K562 (cell line): ENCODE measurements around the gene TLN1. TPM values are rescaled to one million over a fixed set of nuclear protein-coding genes. Genes with fewer than 3 reads are reported as not detected.

Experiments
- ATF4 ChIP-seq: fragments of 450-650 bp; formaldehyde crosslinking; IDR thresholded peaks from 2 replicates; pipeline ENCODE4 v1.4.0; 2022; ENCODE audit warnings: mild to moderate bottlenecking, moderate library complexity
- CREBBP ChIP-seq: IDR thresholded peaks from one replicate; pipeline ENCODE4 v1.6.1; 2012; ENCODE audit warnings: low read depth, mild to moderate bottlenecking, control low read depth, inconsistent platforms, low read length
- DMBX1 ChIP-seq: fragments of 250-450 bp; sonication (Bioruptor Pico); IDR thresholded peaks from 2 replicates; pipeline ENCODE4 v1.8.0; 2022; ENCODE audit warnings: inconsistent platforms, mild to moderate bottlenecking, moderate library complexity, borderline replicate concordance
- HDAC3 ChIP-seq: fragments of 450-650 bp; IDR thresholded peaks from 2 replicates; pipeline ENCODE4 v1.6.1; 2018; ENCODE audit warnings: borderline replicate concordance, mild to moderate bottlenecking, moderate library complexity; ENCODE audit not compliant: partially characterized antibody
- IRF1 ChIP-seq: sonication (generic); formaldehyde crosslinking; IDR thresholded peaks from 2 replicates; pipeline ENCODE4 v1.8.0; 2022; ENCODE audit warnings: missing genetic modification reagents, mild to moderate bottlenecking, borderline replicate concordance
- JUND ChIP-seq, 2 experiments: IDR thresholded peaks; 2 replicates in 1 of 2; 3 replicates in 1 of 2; pipeline ENCODE4 v1.6.1; 2011; ENCODE audit warnings: borderline replicate concordance in 2 of 2, low read depth in 2 of 2, low read length in 2 of 2, improper control_type of control experiment in 1 of 2, missing biosample characterization in 1 of 2, missing genetic modification characterization in 1 of 2, missing genetic modification reagents in 1 of 2
- KAT8 ChIP-seq: fragments of 450-650 bp; IDR thresholded peaks from 2 replicates; pipeline ENCODE4 v1.6.1; 2016; ENCODE audit warnings: low read depth, mild to moderate bottlenecking
- MEF2A ChIP-seq: IDR thresholded peaks from 2 replicates; pipeline ENCODE4 v1.6.1; 2011; ENCODE audit warnings: low read depth, mild to moderate bottlenecking, low read length, moderate library complexity; ENCODE audit not compliant: control insufficient read depth
- NFE2 ChIP-seq: IDR thresholded peaks from 2 replicates; pipeline ENCODE4 v1.6.1; 2014; ENCODE audit warnings: antibody characterized with exemption, low read depth
- NONO ChIP-seq, 2 experiments: fragments of 200-400 bp in 1 of 2; fragments of 450-650 bp in 1 of 2; formaldehyde crosslinking in 1 of 2; IDR thresholded peaks; 2 replicates each; pipeline ENCODE4 v1.6.1; 2017; ENCODE audit warnings: low read depth in 2 of 2, mild to moderate bottlenecking in 2 of 2, moderate library complexity in 2 of 2, low read length in 1 of 2
- TCF7 ChIP-seq: sonication (generic); IDR thresholded peaks from 2 replicates; pipeline ENCODE4 v1.6.1; 2016; ENCODE audit warnings: antibody characterized with exemption, borderline replicate concordance
- TGIF2 ChIP-seq: sonication (generic); formaldehyde crosslinking; IDR thresholded peaks from 2 replicates; pipeline ENCODE4 v1.8.1; 2022; ENCODE audit warnings: mild to moderate bottlenecking, missing genetic modification reagents, moderate library complexity
- ZFP30 ChIP-seq: fragments of 250-450 bp; sonication (Bioruptor Pico); IDR thresholded peaks from 2 replicates; pipeline ENCODE4 v1.8.0; 2022; ENCODE audit warnings: moderate library complexity, mild to moderate bottlenecking, inconsistent platforms, borderline replicate concordance
- ZKSCAN8 ChIP-seq: fragments of 200-800 bp; sonication (Bioruptor generic); IDR thresholded peaks from 2 replicates; pipeline ENCODE4 v1.6.1; 2016; ENCODE audit warnings: missing genetic modification characterization, missing compliant biosample characterization
- ZNF561 ChIP-seq: fragments of 450-650 bp; formaldehyde crosslinking; conservative IDR thresholded peaks from 2 replicates; pipeline ENCODE4 v1.4.0; 2020; ENCODE audit warnings: mild to moderate bottlenecking, moderate library complexity
- polyA plus RNA-seq, 8 experiments: library from polyadenylated mRNA; depleted of rRNA in 4 of 8; stranded (reverse) in 5 of 8; unstranded in 3 of 8; fragments of >200 nt; fragmentation: Nextera tagmentation in 2 of 8; fragmentation: Illumina TruSeq in 1 of 8; extraction: Ambion mirVana in 2 of 8; extraction: Trizol in 1 of 8; gene quantifications; 2 replicates each; pipeline versions ENCODE4 v1.2.1 to v1.2.3, GENCODE V29; 2011 to 2014; ENCODE audit warnings: inconsistent platforms in 1 of 8, missing spikeins in 1 of 8
- total RNA-seq, 7 experiments: library from RNA; depleted of rRNA in 6 of 7; stranded (reverse); fragments of >200 nt in 6 of 7; fragmentation: Illumina TruSeq in 2 of 7; extraction: Trizol in 2 of 7; gene quantifications; 2 replicates each; pipeline versions ENCODE4 v1.2.1 to v1.2.3, GENCODE V29; 2011 to 2021; ENCODE audit warnings: low replicate concordance in 1 of 7
- TF ChIP-seq, protein P1 (sequence below): sonication (generic); formaldehyde crosslinking; IDR thresholded peaks from 2 replicates; pipeline ENCODE4 v1.8.1; 2023; ENCODE audit warnings: mild to moderate bottlenecking, missing genetic modification reagents
- TF ChIP-seq, protein P2 (sequence below): fragments of 450-650 bp; IDR thresholded peaks from 2 replicates; pipeline ENCODE4 v1.6.1; 2018; ENCODE audit not compliant: partially characterized antibody

The TLN1 gene
- total and polyA plus RNA-seq, 9 of the 15 experiments (the other 6 are each of a cell fraction or from before 2014, with no cell fraction given): 3.6 to 240 (median 54.8) TPM

DNA sequence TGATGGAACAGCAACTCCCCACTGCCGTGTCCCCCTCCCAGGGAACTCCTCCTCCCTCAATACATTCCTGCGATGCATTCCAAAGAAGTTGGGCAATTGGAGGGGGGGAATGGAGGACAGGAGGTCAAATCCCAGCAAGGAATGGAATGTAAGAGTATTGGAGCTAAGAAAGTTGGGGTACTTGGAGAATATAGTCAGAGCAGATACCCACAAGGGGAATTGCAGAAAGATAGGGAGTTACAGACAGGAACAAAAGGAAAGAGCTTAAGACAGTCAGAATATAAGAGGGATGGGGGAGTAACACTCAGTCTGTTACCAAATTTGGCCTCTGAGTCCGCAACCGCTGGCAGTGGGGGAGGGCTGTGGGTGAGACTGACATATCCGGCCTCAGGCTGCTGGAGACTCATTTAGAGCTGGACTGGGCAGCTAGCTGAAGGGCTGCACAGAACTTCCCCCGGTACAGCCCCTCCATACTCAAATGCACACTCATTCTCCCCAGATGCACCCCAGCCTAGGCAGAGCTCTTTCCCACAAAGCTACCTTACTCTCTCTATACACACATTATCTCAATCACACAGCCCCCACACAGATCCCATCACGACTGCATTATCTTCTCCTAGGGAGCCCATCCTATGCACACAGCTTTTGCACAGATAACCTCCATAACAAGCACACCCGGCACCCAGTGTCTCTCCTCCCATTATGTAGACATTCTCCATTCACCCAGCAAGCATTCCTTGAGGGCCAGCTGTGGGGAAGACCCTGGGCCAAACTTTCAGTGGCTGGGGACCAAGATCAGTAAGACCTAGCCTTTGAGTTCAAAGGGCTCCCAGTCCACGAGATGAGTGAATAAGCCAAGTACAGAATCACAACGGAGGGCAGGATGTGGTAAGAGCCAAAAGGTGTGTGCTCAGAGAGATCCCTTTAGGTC lies 3.7 kb downstream of the TLN1 start (continued):
- TF ChIP-seq, protein P1, sequence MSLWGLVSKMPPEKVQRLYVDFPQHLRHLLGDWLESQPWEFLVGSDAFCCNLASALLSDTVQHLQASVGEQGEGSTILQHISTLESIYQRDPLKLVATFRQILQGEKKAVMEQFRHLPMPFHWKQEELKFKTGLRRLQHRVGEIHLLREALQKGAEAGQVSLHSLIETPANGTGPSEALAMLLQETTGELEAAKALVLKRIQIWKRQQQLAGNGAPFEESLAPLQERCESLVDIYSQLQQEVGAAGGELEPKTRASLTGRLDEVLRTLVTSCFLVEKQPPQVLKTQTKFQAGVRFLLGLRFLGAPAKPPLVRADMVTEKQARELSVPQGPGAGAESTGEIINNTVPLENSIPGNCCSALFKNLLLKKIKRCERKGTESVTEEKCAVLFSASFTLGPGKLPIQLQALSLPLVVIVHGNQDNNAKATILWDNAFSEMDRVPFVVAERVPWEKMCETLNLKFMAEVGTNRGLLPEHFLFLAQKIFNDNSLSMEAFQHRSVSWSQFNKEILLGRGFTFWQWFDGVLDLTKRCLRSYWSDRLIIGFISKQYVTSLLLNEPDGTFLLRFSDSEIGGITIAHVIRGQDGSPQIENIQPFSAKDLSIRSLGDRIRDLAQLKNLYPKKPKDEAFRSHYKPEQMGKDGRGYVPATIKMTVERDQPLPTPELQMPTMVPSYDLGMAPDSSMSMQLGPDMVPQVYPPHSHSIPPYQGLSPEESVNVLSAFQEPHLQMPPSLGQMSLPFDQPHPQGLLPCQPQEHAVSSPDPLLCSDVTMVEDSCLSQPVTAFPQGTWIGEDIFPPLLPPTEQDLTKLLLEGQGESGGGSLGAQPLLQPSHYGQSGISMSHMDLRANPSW (CRISPR knock-in tag): no peak
- TF ChIP-seq ZKSCAN8: no peak; the same call in 1 of the 2 replicates
- no peak for TF ChIP-seq ATF4
- no peak for TF ChIP-seq DMBX1 (CRISPR knock-in tag)
- TF ChIP-seq ZFP30 (CRISPR knock-in tag): no peak
- TF ChIP-seq HDAC3: peak; percentile 71
- no peak for TF ChIP-seq KAT8
- TF ChIP-seq TGIF2: no peak
- TF ChIP-seq ZNF561: no peak
- no peak for TF ChIP-seq IRF1
- TF ChIP-seq CREBBP: no peak
- no peak for TF ChIP-seq TCF7
- TF ChIP-seq NONO (IDR thresholded peaks at IDR 0.05; ENCODE audit: low read depth in 2 of 2, low read length in 1 of 2): no peak
- TF ChIP-seq, protein P2, sequence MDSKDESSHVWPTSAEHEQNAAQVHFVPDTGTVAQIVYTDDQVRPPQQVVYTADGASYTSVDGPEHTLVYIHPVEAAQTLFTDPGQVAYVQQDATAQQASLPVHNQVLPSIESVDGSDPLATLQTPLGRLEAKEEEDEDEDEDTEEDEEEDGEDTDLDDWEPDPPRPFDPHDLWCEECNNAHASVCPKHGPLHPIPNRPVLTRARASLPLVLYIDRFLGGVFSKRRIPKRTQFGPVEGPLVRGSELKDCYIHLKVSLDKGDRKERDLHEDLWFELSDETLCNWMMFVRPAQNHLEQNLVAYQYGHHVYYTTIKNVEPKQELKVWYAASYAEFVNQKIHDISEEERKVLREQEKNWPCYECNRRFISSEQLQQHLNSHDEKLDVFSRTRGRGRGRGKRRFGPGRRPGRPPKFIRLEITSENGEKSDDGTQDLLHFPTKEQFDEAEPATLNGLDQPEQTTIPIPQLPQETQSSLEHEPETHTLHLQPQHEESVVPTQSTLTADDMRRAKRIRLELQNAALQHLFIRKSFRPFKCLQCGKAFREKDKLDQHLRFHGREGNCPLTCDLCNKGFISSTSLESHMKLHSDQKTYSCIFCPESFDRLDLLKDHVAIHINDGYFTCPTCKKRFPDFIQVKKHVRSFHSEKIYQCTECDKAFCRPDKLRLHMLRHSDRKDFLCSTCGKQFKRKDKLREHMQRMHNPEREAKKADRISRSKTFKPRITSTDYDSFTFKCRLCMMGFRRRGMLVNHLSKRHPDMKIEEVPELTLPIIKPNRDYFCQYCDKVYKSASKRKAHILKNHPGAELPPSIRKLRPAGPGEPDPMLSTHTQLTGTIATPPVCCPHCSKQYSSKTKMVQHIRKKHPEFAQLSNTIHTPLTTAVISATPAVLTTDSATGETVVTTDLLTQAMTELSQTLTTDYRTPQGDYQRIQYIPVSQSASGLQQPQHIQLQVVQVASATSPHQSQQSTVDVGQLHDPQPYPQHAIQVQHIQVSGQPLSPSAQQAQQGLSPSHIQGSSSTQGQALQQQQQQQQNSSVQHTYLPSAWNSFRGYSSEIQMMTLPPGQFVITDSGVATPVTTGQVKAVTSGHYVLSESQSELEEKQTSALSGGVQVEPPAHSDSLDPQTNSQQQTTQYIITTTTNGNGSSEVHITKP: no peak
- peak; percentile 83 for TF ChIP-seq NFE2
- TF ChIP-seq JUND (IDR thresholded peaks at IDR 0.05; ENCODE audit: borderline replicate concordance, low read depth, low read length): no peak; the same call in 1 of the 2 replicates
- peak; percentile 55; the same call in 1 of the 3 replicates for TF ChIP-seq JUND (tag; IDR thresholded peaks at IDR 0.05; ENCODE audit: borderline replicate concordance, low read depth, low read length)
- TF ChIP-seq MEF2A: peak; percentile 89
